Endodermal cell (in vitro differentiated cells): ENCODE measurements around the gene KLHL3. TPM values are rescaled to one million over a fixed set of nuclear protein-coding genes. Genes with fewer than 3 reads are reported as not detected.

Source experiments
- DNase-seq: peaks from one replicate; pipeline ENCODE4 v3.0.0-alpha.2; 2017
- H3K27ac ChIP-seq: 2 replicates; pipeline ENCODE4 v1.5.1; 2013; ENCODE audit warnings: mild to moderate bottlenecking, low read depth, low read length, moderate library complexity
- H3K27me3 ChIP-seq: 2 replicates; pipeline ENCODE4 v1.6.1; 2013; ENCODE audit warnings: mild to moderate bottlenecking, low read length, moderate library complexity; ENCODE audit not compliant: insufficient read depth, control insufficient read depth, poor library complexity, severe bottlenecking
- H3K36me3 ChIP-seq: 2 replicates; pipeline ENCODE4 v1.7.0; 2013; ENCODE audit warnings: mild to moderate bottlenecking, low read length, moderate library complexity; ENCODE audit not compliant: control insufficient read depth, insufficient read depth
- H3K4me1 ChIP-seq: one replicate; pipeline ENCODE4 v1.7.0; 2013; ENCODE audit warnings: low read length; ENCODE audit not compliant: control insufficient read depth, insufficient read depth
- H3K4me3 ChIP-seq: 2 replicates; pipeline ENCODE4 v1.5.1; 2013; ENCODE audit warnings: mild to moderate bottlenecking, low read length, moderate library complexity
- H3K9ac ChIP-seq: 2 replicates; pipeline ENCODE4 v1.6.1; 2013; ENCODE audit warnings: mild to moderate bottlenecking, low read length, moderate library complexity; ENCODE audit not compliant: poor library complexity, severe bottlenecking; ENCODE audit errors: extremely low read depth
- H3K9me3 ChIP-seq: 2 replicates; pipeline ENCODE4 v1.6.1; 2013; ENCODE audit warnings: mild to moderate bottlenecking, low read length, moderate library complexity; ENCODE audit not compliant: control insufficient read depth
- H3K27ac Mint-ChIP-seq: 2 replicates; pipeline ENCODE4 v1.8.0; 2020; ENCODE audit warnings: mixed read lengths
- H3K27me3 Mint-ChIP-seq: 2 replicates; pipeline ENCODE4 v1.8.0; 2021; ENCODE audit warnings: mild to moderate bottlenecking, mixed read lengths; ENCODE audit not compliant: insufficient read depth
- H3K36me3 Mint-ChIP-seq: 2 replicates; pipeline ENCODE4 v1.8.0; 2020; ENCODE audit warnings: low read depth, mixed read lengths
- H3K4me1 Mint-ChIP-seq: 2 replicates; pipeline ENCODE4 v1.8.0; 2020; ENCODE audit warnings: mixed read lengths
- H3K4me3 Mint-ChIP-seq: 2 replicates; pipeline ENCODE4 v1.8.0; 2020; ENCODE audit warnings: mild to moderate bottlenecking, moderate library complexity, mixed read lengths
- H3K9me3 Mint-ChIP-seq: 2 replicates; pipeline ENCODE4 v1.8.0; 2020; ENCODE audit warnings: mild to moderate bottlenecking, mixed read lengths
- CTCF ChIP-seq: fragments of 200-600 bp; sonication (generic); conservative IDR thresholded peaks from 2 replicates; pipeline ENCODE4 v1.5.0; 2021; ENCODE audit warnings: antibody characterized with exemption, mild to moderate bottlenecking
- WGBS, 2 experiments: methylation state at CpG; one replicate each; pipeline versions ENCODE4 v1.1.5 to v1.1.7; 2013; ENCODE audit warnings: missing lambda C conversion rate in 2 of 2, mixed read lengths in 1 of 2; ENCODE audit not compliant: insufficient coverage in 1 of 2, insufficient read length in 1 of 2; 5-methylcytosine and 5-hydroxymethylcytosine counted together
- total RNA-seq, 2 donors: library from RNA; stranded (reverse); fragmentation: NEBNext Ultra II Directional in 1 of 2; extraction: Animal tissue kit (Norgen Biotek cat#: 25700) in 1 of 2; gene quantifications; 2 replicates in 1 of 2; 3 replicates in 1 of 2; pipeline ENCODE4 v1.2.1, GENCODE V29; 2021

KLHL3 gene
- total RNA-seq, 2 donors from 2014 or later, result 17.5 to 19.4 TPM

GRCh38 chr5:137739737-137740136 lies 3.8 kb upstream of the KLHL3 start:
- WGBS, 2 experiments, result 92 to 94% methylated on average over 2 to 4 of the region's 4 CpGs
- Mint-ChIP-seq H3K27ac (no peak overlapping the region), H3K36me3 (no peaks in the 10 kb centered on the region), H3K27me3 (no peaks in the 10 kb centered on the region), H3K4me3 (no peak overlapping the region), H3K4me1 (peaks cover 11% of the 10 kb centered on the region), H3K9me3 (peaks cover 15% of the 10 kb centered on the region)
- H3K27ac ChIP-seq, result no peak overlapping the region
- peaks cover 15% of the 10 kb centered on the region for H3K9me3 ChIP-seq
- H3K9ac ChIP-seq, result no peak overlapping the region
- TF ChIP-seq CTCF, result no peak
- no peak overlapping the region for H3K4me3 ChIP-seq
- DNase-seq, result no peak
- no peaks in the 10 kb centered on the region for H3K36me3 ChIP-seq
- H3K27me3 ChIP-seq, result no peaks in the 10 kb centered on the region
- peaks cover 3% of the 10 kb centered on the region for H3K4me1 ChIP-seq

GRCh38 chr5:137738947-137739346 lies 3.1 kb upstream of the KLHL3 start:
- Mint-ChIP-seq H3K4me3 (no peak overlapping the region), H3K9me3 (peaks cover 15% of the 10 kb centered on the region), H3K4me1 (peaks cover 11% of the 10 kb centered on the region), H3K27me3 (peaks cover 2% of the 10 kb centered on the region), H3K36me3 (no peaks in the 10 kb centered on the region), H3K27ac (no peak overlapping the region)
- no peak overlapping the region for H3K9ac ChIP-seq
- no peaks in the 10 kb centered on the region for H3K27me3 ChIP-seq
- no peak for DNase-seq
- 92 to 100% methylated on average over 2 to 3 of the region's 3 CpGs for WGBS, 2 experiments
- peaks cover 15% of the 10 kb centered on the region for H3K9me3 ChIP-seq
- no peak for TF ChIP-seq CTCF
- H3K27ac ChIP-seq, result no peak overlapping the region
- H3K4me1 ChIP-seq, result peaks cover 3% of the 10 kb centered on the region
- no peak overlapping the region for H3K4me3 ChIP-seq
- no peaks in the 10 kb centered on the region for H3K36me3 ChIP-seq

- Mint-ChIP-seq H3K9me3 (peaks cover 15% of the 10 kb centered on the region), H3K27me3 (peaks cover 2% of the 10 kb centered on the region), H3K4me1 (peaks cover 17% of the 10 kb centered on the region), H3K27ac (no peak overlapping the region), H3K36me3 (no peaks in the 10 kb centered on the region), H3K4me3 (no peak overlapping the region)
- peaks cover 15% of the 10 kb centered on the region for H3K9me3 ChIP-seq
- DNase-seq, result peak; percentile 29
- no peak overlapping the region for H3K9ac ChIP-seq
- H3K27me3 ChIP-seq, result no peaks in the 10 kb centered on the region
- H3K36me3 ChIP-seq, result no peaks in the 10 kb centered on the region
- H3K27ac ChIP-seq, result no peak overlapping the region
- peak overlapping the region; percentile 37 for H3K4me3 ChIP-seq
- TF ChIP-seq CTCF, result no peak
- WGBS, 2 experiments, result 95 to 96% methylated on average over 3 to 5 of the region's 5 CpGs
- H3K4me1 ChIP-seq, result peaks cover 6% of the 10 kb centered on the region
Measured at GRCh38 chr5:137737349-137738131, 1.7 kb upstream of the KLHL3 start.
